ENCODE measurements around the gene EMP1. TPM values are rescaled to one million over a fixed set of nuclear protein-coding genes. Genes with fewer than 3 reads are reported as not detected.

The EMP1 gene
- total and polyA plus RNA-seq, 9 of the 15 experiments (the other 6 are each of a cell fraction or from before 2014, with no cell fraction given): 0.10 to 0.60 TPM; not detected in 7

- Histone ChIP-seq H3K9me1 (ENCODE audit: control insufficient read depth, insufficient read depth, low read length) (no peaks in the 10 kb centered on the region), H3K79me2 (ENCODE audit: control insufficient read depth, insufficient read depth, low read length) (no peaks in the 10 kb centered on the region), H4K20me1 (replicated peaks; ENCODE audit: control insufficient read depth, insufficient read depth, low read length) (no peaks in the 10 kb centered on the region), H3K27ac (ENCODE audit: extremely low read depth, low read depth, low read length) (no peak overlapping the region), H3K9ac (ENCODE audit: insufficient read depth in 1 of 2, low read depth in 2 of 2, low read length in 2 of 2) (no peak overlapping the region), H3K4me1 (replicated peaks in 1 of 2; ENCODE audit: control insufficient read depth in 2 of 2, insufficient read depth in 2 of 2, low read length in 2 of 2) (no peaks in the 10 kb centered on the region), H3K9me3 (replicated peaks; ENCODE audit: control insufficient read depth, insufficient read depth, low read depth, low read length) (no peaks in the 10 kb centered on the region), H3K27me3 (ENCODE audit: control insufficient read depth in 2 of 2, insufficient read depth in 2 of 2, low read length in 2 of 2) (no peaks in the 10 kb centered on the region), H3K4me2 (ENCODE audit: insufficient read depth, low read length) (no peak overlapping the region), H3K36me3 (ENCODE audit: control insufficient read depth, insufficient read depth, low read length) (no peaks in the 10 kb centered on the region), H2AFZ (ENCODE audit: low read depth, low read length) (no peak overlapping the region), H3K4me3 (no peak overlapping the region)
- no peak for ATAC-seq
- in situ Hi-C loops (cut with MboI) (no loop called here), intact Hi-C loops (cut with micrococcal nuclease) (no loop called here)
- POLR2A ChIA-PET: no interaction called here
- TF ChIP-seq ZNF76 (CRISPR knock-in tag; IDR thresholded peaks at IDR 0.05; ENCODE audit: borderline replicate concordance): no peak
- TF ChIP-seq ZNF280B (CRISPR knock-in tag; IDR thresholded peaks at IDR 0.05): no peak
- no peak for TF ChIP-seq ZBTB12 (CRISPR knock-in tag; IDR thresholded peaks at IDR 0.05)
- TF ChIP-seq ZNF766 (CRISPR knock-in tag; conservative IDR thresholded peaks at IDR 0.05): no peak
- no peak for TF ChIP-seq VEZF1 (CRISPR knock-in tag; IDR thresholded peaks at IDR 0.05)
- TF ChIP-seq KLF10 (CRISPR knock-in tag; IDR thresholded peaks at IDR 0.05): no peak
- no peak for TF ChIP-seq ZNF395 (CRISPR knock-in tag; IDR thresholded peaks at IDR 0.05)
- TF ChIP-seq BCOR (IDR thresholded peaks at IDR 0.05): no peak
- no peak for TF ChIP-seq ZNF217 (CRISPR knock-in tag; IDR thresholded peaks at IDR 0.05)
- CTCF ChIA-PET (ENCODE audit: low intra/inter-chr PET ratio): no interaction called here
- no peak for FAIRE-seq
- 0% methylated on average over 5 of the region's 5 CpGs for WGBS (ENCODE audit: insufficient coverage, low coverage, missing lambda C conversion rate)
- BruUV-seq (replicated peaks): no TSS peak
- no peak for DNase-seq (ENCODE audit: extremely low read depth in 1 of 4, low spot score in 3 of 4)
These were observed 34.0 kb downstream of the EMP1 start for GRCh38 chr12:13230500-13230899.
